H9 (cell line): ENCODE measurements around the gene ARFGAP1. TPM values are rescaled to one million over a fixed set of nuclear protein-coding genes. Genes with fewer than 3 reads are reported as not detected.

Source experiments
- DNase-seq: peaks from one replicate; pipeline ENCODE4 v3.0.0-alpha.2; 2017
- H2AFZ ChIP-seq: one replicate; pipeline ENCODE4 v1.6.1; 2013; ENCODE audit warnings: mild to moderate bottlenecking, low read length, control low read depth, moderate library complexity
- H2AK5ac ChIP-seq: 2 replicates; pipeline ENCODE4 v1.6.1; 2013; ENCODE audit warnings: low read length, control low read depth, mixed read lengths; ENCODE audit not compliant: insufficient read length
- H2BK120ac ChIP-seq: one replicate; pipeline ENCODE4 v1.6.1; 2013; ENCODE audit warnings: low read depth, mild to moderate bottlenecking, low read length, control low read depth, inconsistent platforms; ENCODE audit not compliant: poor library complexity, severe bottlenecking
- H2BK12ac ChIP-seq: 2 replicates; pipeline ENCODE4 v1.6.1; 2013; ENCODE audit warnings: low read length, control low read depth, mixed read lengths, low read depth; ENCODE audit not compliant: insufficient read length
- H2BK15ac ChIP-seq: 2 replicates; pipeline ENCODE4 v1.6.1; 2013; ENCODE audit warnings: low read depth, low read length, control low read depth
- H2BK20ac ChIP-seq: one replicate; pipeline ENCODE4 v1.6.1; 2013; ENCODE audit warnings: low read depth, mild to moderate bottlenecking, low read length, control low read depth, inconsistent platforms; ENCODE audit not compliant: poor library complexity, severe bottlenecking
- H2BK5ac ChIP-seq: 2 replicates; pipeline ENCODE4 v1.6.1; 2013; ENCODE audit warnings: low read length, control low read depth, mixed read lengths; ENCODE audit not compliant: insufficient read length
- H3K14ac ChIP-seq: 2 replicates; pipeline ENCODE4 v1.6.1; 2013; ENCODE audit warnings: low read length, control low read depth; ENCODE audit not compliant: insufficient read depth
- H3K18ac ChIP-seq: 2 replicates; pipeline ENCODE4 v1.6.1; 2013; ENCODE audit warnings: low read depth, mild to moderate bottlenecking, mixed read lengths, low read length, control low read depth; ENCODE audit not compliant: insufficient read length
- H3K23ac ChIP-seq: 2 replicates; pipeline ENCODE4 v1.6.1; 2013; ENCODE audit warnings: low read length, control low read depth, mixed read lengths, low read depth; ENCODE audit not compliant: insufficient read length
- H3K23me2 ChIP-seq: 2 replicates; pipeline ENCODE4 v1.6.1; 2013; ENCODE audit warnings: low read depth, mild to moderate bottlenecking, mixed read lengths, low read length, control low read depth; ENCODE audit not compliant: insufficient read length, poor library complexity, severe bottlenecking
- H3K27ac ChIP-seq: 2 replicates; pipeline ENCODE4 v1.5.1; 2013; ENCODE audit warnings: low read length, control low read depth, mixed read lengths, low read depth; ENCODE audit not compliant: insufficient read length
- H3K27me3 ChIP-seq: 2 replicates; pipeline ENCODE4 v1.6.1; 2013; ENCODE audit warnings: low read length, control low read depth, inconsistent platforms; ENCODE audit not compliant: insufficient read depth
- H3K4ac ChIP-seq: 2 replicates; pipeline ENCODE4 v1.6.1; 2013; ENCODE audit warnings: low read depth, mild to moderate bottlenecking, control low read depth, inconsistent platforms, low read length, moderate library complexity
- H3K4me1 ChIP-seq: 2 replicates; pipeline ENCODE4 v1.6.1; 2013; ENCODE audit warnings: low read length, control low read depth, inconsistent platforms; ENCODE audit not compliant: insufficient read depth
- H3K4me2 ChIP-seq: 2 replicates; pipeline ENCODE4 v1.6.1; 2013; ENCODE audit warnings: low read length, control low read depth, mixed read lengths; ENCODE audit not compliant: insufficient read length, insufficient read depth
- H3K56ac ChIP-seq: 2 replicates; pipeline ENCODE4 v1.6.1; 2013; ENCODE audit warnings: low read depth, mild to moderate bottlenecking, mixed read lengths, low read length, control low read depth; ENCODE audit not compliant: insufficient read length
- H3K79me1 ChIP-seq: 2 replicates; pipeline ENCODE4 v1.6.1; 2013; ENCODE audit warnings: low read depth, mild to moderate bottlenecking, moderate library complexity, low read length, control low read depth, inconsistent platforms; ENCODE audit not compliant: insufficient read depth, poor library complexity, severe bottlenecking
- H3K79me2 ChIP-seq: 2 replicates; pipeline ENCODE4 v1.6.1; 2013; ENCODE audit warnings: low read length, control low read depth, inconsistent platforms; ENCODE audit not compliant: insufficient read depth
- H3K9ac ChIP-seq: 2 replicates; pipeline ENCODE4 v1.6.1; 2013; ENCODE audit warnings: low read length, control low read depth, mixed read lengths; ENCODE audit not compliant: insufficient read length; ENCODE audit errors: extremely low read depth
- H3K9me3 ChIP-seq: one replicate; pipeline ENCODE4 v1.6.1; 2013; ENCODE audit warnings: low read depth, low read length, inconsistent platforms; ENCODE audit not compliant: control insufficient read depth
- H3T11ph ChIP-seq: one replicate; pipeline ENCODE4 v1.6.1; 2013; ENCODE audit warnings: mild to moderate bottlenecking, low read length, control low read depth, inconsistent platforms
- H4K20me1 ChIP-seq: one replicate; pipeline ENCODE4 v1.6.1; 2013; ENCODE audit not compliant: control insufficient read depth, insufficient read length, insufficient read depth
- H4K5ac ChIP-seq: 2 replicates; pipeline ENCODE4 v1.6.1; 2013; ENCODE audit warnings: low read depth, mild to moderate bottlenecking, mixed read lengths, low read length, control low read depth; ENCODE audit not compliant: insufficient read length
- H4K8ac ChIP-seq: replicated peaks from 2 replicates; pipeline ENCODE4 v1.6.1; 2013; ENCODE audit warnings: low read length, control low read depth, mixed read lengths, low read depth; ENCODE audit not compliant: insufficient read length
- H4K91ac ChIP-seq: 2 replicates; pipeline ENCODE4 v1.6.1; 2013; ENCODE audit warnings: low read depth, mild to moderate bottlenecking, moderate library complexity, mixed read lengths, low read length, control low read depth; ENCODE audit not compliant: insufficient read length
- H3K27ac Mint-ChIP-seq, 3 experiments: 2 replicates in 2 of 3; 3 replicates in 1 of 3; pipeline ENCODE4 v1.8.0; 2020 to 2021; ENCODE audit warnings: mixed read lengths in 3 of 3, mild to moderate bottlenecking in 1 of 3, moderate library complexity in 1 of 3
- H3K27me3 Mint-ChIP-seq: 2 replicates; pipeline ENCODE4 v1.8.0; 2021; ENCODE audit warnings: low read depth, mild to moderate bottlenecking, moderate library complexity, mixed read lengths
- H3K36me3 Mint-ChIP-seq, 3 experiments: 2 replicates in 2 of 3; 3 replicates in 1 of 3; pipeline ENCODE4 v1.8.0; 2020 to 2021; ENCODE audit warnings: low read depth in 3 of 3, mixed read lengths in 3 of 3; ENCODE audit not compliant: insufficient read depth in 1 of 3
- H3K4me1 Mint-ChIP-seq, 2 experiments: 2 replicates each; pipeline ENCODE4 v1.8.0; 2020; ENCODE audit warnings: mixed read lengths in 2 of 2
- H3K4me3 Mint-ChIP-seq, 2 experiments: 2 replicates in 1 of 2; 3 replicates in 1 of 2; pipeline ENCODE4 v1.8.0; 2020 to 2021; ENCODE audit warnings: mild to moderate bottlenecking in 2 of 2, mixed read lengths in 2 of 2, moderate library complexity in 1 of 2
- H3K9me3 Mint-ChIP-seq, 2 experiments: 2 replicates in 1 of 2; 3 replicates in 1 of 2; pipeline ENCODE4 v1.8.0; 2020; ENCODE audit warnings: mild to moderate bottlenecking in 2 of 2, mixed read lengths in 2 of 2, moderate library complexity in 1 of 2
- CTCF ChIP-seq: fragments of 200-600 bp; sonication (generic); conservative IDR thresholded peaks from 3 replicates; pipeline ENCODE4 v1.8.0; 2021; ENCODE audit warnings: antibody characterized with exemption, mild to moderate bottlenecking
- WGBS: extraction: QIAGEN DNeasy Blood & Tissue Kit; methylation state at CpG from one replicate; pipeline ENCODE4 v1.1.7; 2013; ENCODE audit warnings: missing lambda C conversion rate, low lambda C conversion rate, mixed read lengths; ENCODE audit not compliant: insufficient read length; ENCODE audit errors: extremely low coverage; 5-methylcytosine and 5-hydroxymethylcytosine counted together
- total RNA-seq: library from RNA; stranded (reverse); gene quantifications from 2 replicates; pipeline ENCODE4 v1.2.1, GENCODE V29; 2021

ARFGAP1 gene
- total RNA-seq, 1 experiment from 2014 or later, result 114 TPM

GRCh38 chr20:63322933-63323273, 50.3 kb downstream of the ARFGAP1 start:
- no CpG with 5 or more reads among the region's 15 CpGs for WGBS
- Histone ChIP-seq H3K79me1 (no peaks in the 10 kb centered on the region), H2BK15ac (no peak overlapping the region), H3K4ac (no peak overlapping the region), H3K4me1 (no peaks in the 10 kb centered on the region), H3K56ac (no peak overlapping the region), H2BK120ac (no peak overlapping the region), H3K27me3 (no peaks in the 10 kb centered on the region), H4K8ac (no peak overlapping the region), H2BK12ac (no peak overlapping the region), H4K20me1 (no peaks in the 10 kb centered on the region), H3K9ac (no peak overlapping the region), H2BK20ac (no peak overlapping the region), H3K27ac (no peak overlapping the region), H3K4me2 (no peak overlapping the region), H2AFZ (no peak overlapping the region), H4K91ac (no peak overlapping the region), H3K79me2 (no peaks in the 10 kb centered on the region), H3K18ac (no peak overlapping the region), H3K9me3 (no peaks in the 10 kb centered on the region), H4K5ac (no peak overlapping the region), H2BK5ac (no peak overlapping the region), H3K14ac (no peak overlapping the region), H3T11ph (no peak overlapping the region), H2AK5ac (no peak overlapping the region), H3K23me2 (no peaks in the 10 kb centered on the region), H3K23ac (no peak overlapping the region)
- Mint-ChIP-seq H3K4me3 (no peak overlapping the region), H3K36me3 (no peaks in the 10 kb centered on the region), H3K27ac (no peak overlapping the region), H3K9me3 (no peaks in the 10 kb centered on the region), H3K27me3 (peaks cover 6% of the 10 kb centered on the region), H3K4me1 (peaks cover 0 to 10% of the 10 kb centered on the region in 2 experiments; a peak in 2 of 4 replicates)
- no peak for TF ChIP-seq CTCF
- no peak for DNase-seq
